Activated naive CD8-positive, alpha-beta T cell treated with anti-CD3 and anti-CD28 coated beads, Interleukin-2, amount 10 ng/mL, durations not matched to agents 7 days and 5 days (primary cell): Measurements from ENCODE around the gene SNCB. TPM values are rescaled to one million over a fixed set of nuclear protein-coding genes. Genes with fewer than 3 reads are reported as not detected.

ENCODE experiments used
- ATAC-seq: fragments of 150-1000 bp; cut with Tn5 transposase; one replicate; pipeline ENCODE4 v1.10.0; 2021; ENCODE audit warnings: low read depth, moderate library complexity
- POLR2A ChIA-PET: fragments of 350-600 bp; sonication (Branson Sonifier 250); formaldehyde crosslinking; loops from one replicate; lab custom pipeline; 2021; ENCODE audit warnings: antibody characterized with exemption; lab: Charles Lee
- DNase-seq: peaks from one replicate; pipeline ENCODE4 v3.0.0; 2021
- H3K27ac Mint-ChIP-seq: one replicate; pipeline ENCODE4 v1.8.0; 2022; ENCODE audit warnings: mild to moderate bottlenecking, mixed read lengths
- H3K27me3 Mint-ChIP-seq: one replicate; pipeline ENCODE4 v1.8.0; 2022; ENCODE audit warnings: mild to moderate bottlenecking, moderate library complexity, mixed read lengths
- H3K36me3 Mint-ChIP-seq: one replicate; pipeline ENCODE4 v1.8.0; 2021; ENCODE audit warnings: mild to moderate bottlenecking, mixed read lengths
- H3K4me1 Mint-ChIP-seq: one replicate; pipeline ENCODE4 v1.8.0; 2021; ENCODE audit warnings: mixed read lengths
- H3K4me3 Mint-ChIP-seq: one replicate; pipeline ENCODE4 v1.8.0; 2022; ENCODE audit warnings: mild to moderate bottlenecking, moderate library complexity, mixed read lengths
- H3K9me3 Mint-ChIP-seq: one replicate; pipeline ENCODE4 v1.8.0; 2021; ENCODE audit warnings: mixed read lengths
- total RNA-seq, 2 experiments: library from RNA; stranded (reverse); gene quantifications; one replicate each; pipeline ENCODE4 v1.2.3, GENCODE V29; 2021

The SNCB gene
- total RNA-seq, 2 experiments from 2014 or later, result 0.28 TPM; not detected in 1

DNA sequence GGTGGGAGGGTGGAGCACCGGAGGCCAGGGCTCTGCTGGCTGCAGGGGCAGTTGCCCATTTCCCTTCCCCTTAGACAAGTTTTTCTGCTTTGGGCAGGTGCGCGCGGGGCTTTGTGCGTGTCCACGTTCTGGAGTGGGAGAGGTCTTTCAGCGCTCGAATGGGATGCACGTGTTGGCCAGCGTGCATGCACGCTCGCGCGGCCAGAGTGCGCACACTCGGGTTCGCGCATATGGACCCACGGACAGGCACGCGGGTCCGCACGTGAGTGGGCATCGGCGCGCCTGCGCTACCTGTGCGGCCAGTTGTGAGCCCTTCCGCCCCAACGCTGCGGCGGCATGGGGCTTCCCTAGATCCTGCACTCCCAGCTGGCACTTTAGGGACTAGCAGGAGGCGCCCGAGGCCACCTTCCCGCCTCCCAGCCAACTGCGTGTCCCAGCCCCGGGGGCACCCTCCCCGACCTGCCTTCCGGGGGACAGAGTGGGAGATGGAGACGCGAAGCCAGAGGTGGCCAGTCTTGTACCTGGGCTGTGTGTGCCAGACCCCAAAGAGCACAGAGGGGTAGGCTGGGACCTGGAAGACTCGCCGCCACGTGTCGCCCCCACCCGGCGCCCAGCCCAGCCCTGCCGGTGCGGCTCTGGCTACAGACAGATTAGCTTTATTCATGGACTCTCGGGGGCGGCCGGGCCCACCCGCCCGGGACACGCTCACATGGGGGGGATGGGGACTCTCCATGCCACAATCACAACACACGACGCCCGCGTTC, 10.6 kb downstream of the SNCB start:
- peaks cover 2% of the 10 kb centered on the region for H3K36me3 Mint-ChIP-seq
- H3K4me1 Mint-ChIP-seq, result peaks cover 7% of the 10 kb centered on the region
- ATAC-seq (no peak), DNase-seq (no peak)
- peak overlapping the region; percentile 83 for H3K4me3 Mint-ChIP-seq
- H3K9me3 Mint-ChIP-seq, result no peaks in the 10 kb centered on the region
- H3K27ac Mint-ChIP-seq, result no peak overlapping the region
- peaks cover 74% of the 10 kb centered on the region for H3K27me3 Mint-ChIP-seq
- POLR2A ChIA-PET, result no interaction called here

DNA sequence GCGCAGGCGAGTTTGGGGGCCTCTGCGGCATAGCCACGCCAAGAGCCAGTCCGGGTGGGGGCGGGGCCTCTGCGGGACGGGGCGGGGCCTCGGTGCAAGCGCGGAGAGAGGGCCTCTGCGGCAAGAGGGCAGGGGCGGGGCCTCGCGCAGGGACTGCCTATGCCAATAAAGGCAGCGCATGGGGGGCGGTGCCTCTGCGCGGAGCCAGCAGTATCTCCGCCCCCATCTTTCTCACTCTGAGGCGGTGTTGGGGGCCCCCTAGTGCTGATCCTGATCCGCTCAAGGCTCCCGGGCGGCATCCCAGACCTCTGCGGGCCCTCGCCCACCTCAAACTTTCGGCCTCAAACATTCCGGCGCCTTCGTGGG, 11.1 kb downstream of the SNCB start:
- H3K27ac Mint-ChIP-seq, result no peak overlapping the region
- DNase-seq, result peak; percentile 85
- ATAC-seq, result peak; percentile 95
- peak overlapping the region; percentile 37 for H3K4me3 Mint-ChIP-seq
- POLR2A ChIA-PET, result no interaction called here
- peaks cover 69% of the 10 kb centered on the region for H3K27me3 Mint-ChIP-seq
- no peaks in the 10 kb centered on the region for H3K9me3 Mint-ChIP-seq
- peaks cover 7% of the 10 kb centered on the region for H3K4me1 Mint-ChIP-seq
- peaks cover 2% of the 10 kb centered on the region for H3K36me3 Mint-ChIP-seq

DNA sequence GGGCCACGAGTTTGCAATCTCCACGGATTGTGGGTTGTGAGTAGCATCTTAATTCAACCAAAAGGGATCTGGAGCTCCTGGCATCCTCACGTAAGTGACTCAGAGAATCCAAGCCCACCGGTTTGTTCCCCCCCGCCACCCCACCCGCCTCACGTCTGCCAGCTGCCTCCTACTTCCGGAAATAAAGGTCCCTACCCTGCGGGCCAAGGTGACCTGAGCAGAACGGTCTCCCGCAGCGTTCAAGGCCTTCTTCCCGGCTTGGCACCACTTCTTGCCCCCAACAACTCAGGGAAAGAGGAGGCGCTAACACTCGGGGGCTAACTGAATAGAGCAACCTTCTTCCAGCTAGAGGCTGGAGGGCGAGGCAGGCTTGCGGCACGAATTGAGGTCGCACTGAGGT, 11.6 kb downstream of the SNCB start:
- peaks cover 66% of the 10 kb centered on the region for H3K27me3 Mint-ChIP-seq
- DNase-seq, result no peak
- H3K9me3 Mint-ChIP-seq, result no peaks in the 10 kb centered on the region
- peaks cover 7% of the 10 kb centered on the region for H3K4me1 Mint-ChIP-seq
- POLR2A ChIA-PET, result interaction anchor here (1.1 kb wide), 1 partner anchor 12 kb away, joined by 3 read pairs; the partner anchor contains the start of genes EIF4E1B and SNCB
- H3K4me3 Mint-ChIP-seq, result peak overlapping the region; percentile 37
- ATAC-seq, result no peak
- H3K36me3 Mint-ChIP-seq, result peaks cover 2% of the 10 kb centered on the region
- no peak overlapping the region for H3K27ac Mint-ChIP-seq

DNA sequence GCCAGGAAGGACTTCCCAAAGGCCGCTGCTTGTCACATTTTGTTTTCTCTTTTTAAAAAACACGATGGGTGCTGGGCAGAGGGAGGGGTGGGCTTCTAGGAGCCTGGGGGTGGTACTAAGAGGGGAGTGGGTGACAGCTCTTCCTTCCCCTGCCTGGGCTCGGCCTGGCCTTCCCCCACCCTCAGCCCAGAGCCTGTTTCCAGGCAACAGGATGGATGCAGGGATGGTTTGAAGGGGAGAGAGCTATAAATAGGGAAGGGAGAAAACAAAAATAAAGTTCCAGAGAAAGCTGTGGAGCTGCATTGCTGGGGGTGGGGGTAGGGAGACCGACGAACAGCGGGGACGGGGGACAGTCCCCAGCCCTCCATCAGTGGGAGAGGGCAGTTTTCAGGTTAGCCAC, 13.8 kb downstream of the SNCB start:
- no peak overlapping the region for H3K4me3 Mint-ChIP-seq
- ATAC-seq (no peak), DNase-seq (no peak)
- H3K36me3 Mint-ChIP-seq, result peaks cover 2% of the 10 kb centered on the region
- POLR2A ChIA-PET, result no interaction called here
- no peaks in the 10 kb centered on the region for H3K9me3 Mint-ChIP-seq
- no peak overlapping the region for H3K27ac Mint-ChIP-seq
- H3K4me1 Mint-ChIP-seq, result peaks cover 7% of the 10 kb centered on the region
- peaks cover 69% of the 10 kb centered on the region for H3K27me3 Mint-ChIP-seq

DNA sequence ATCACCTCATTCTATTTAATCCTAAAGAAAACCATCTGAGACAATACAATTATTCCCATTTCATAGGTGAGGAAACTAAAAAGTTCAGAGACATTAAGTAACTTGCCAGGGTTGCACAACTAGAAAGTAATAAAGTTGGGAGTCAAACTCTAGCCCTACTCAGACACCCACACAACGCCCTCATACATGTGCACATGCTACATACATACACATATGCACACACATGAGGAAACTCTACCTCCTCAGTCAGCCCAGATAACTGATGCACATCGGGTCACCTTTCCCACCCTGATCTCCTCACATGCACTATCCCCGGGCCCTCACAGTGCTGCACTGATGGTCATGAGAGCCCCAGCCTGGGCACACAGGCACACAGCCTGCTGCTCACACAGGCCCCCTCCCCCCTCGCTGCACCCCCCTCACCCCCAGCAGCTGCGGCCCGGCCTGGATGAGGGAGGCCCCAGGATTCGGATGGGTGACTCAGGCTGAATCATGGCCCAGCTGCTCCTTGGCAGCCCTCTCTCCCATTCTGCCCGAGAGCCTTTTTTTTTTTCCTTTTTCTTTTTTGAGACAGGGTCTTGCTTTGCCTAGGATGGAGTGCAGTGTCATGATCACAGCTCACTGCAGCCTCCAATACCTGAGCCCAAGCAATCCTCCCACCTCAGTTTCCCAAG, 15.4 kb downstream of the SNCB start:
- H3K4me3 Mint-ChIP-seq, result no peak overlapping the region
- ATAC-seq, result no peak
- peaks cover 60% of the 10 kb centered on the region for H3K27me3 Mint-ChIP-seq
- peaks cover 6% of the 10 kb centered on the region for H3K4me1 Mint-ChIP-seq
- H3K27ac Mint-ChIP-seq, result no peak overlapping the region
- POLR2A ChIA-PET, result no interaction called here
- DNase-seq, result no peak
- no peaks in the 10 kb centered on the region for H3K36me3 Mint-ChIP-seq
- no peaks in the 10 kb centered on the region for H3K9me3 Mint-ChIP-seq

DNA sequence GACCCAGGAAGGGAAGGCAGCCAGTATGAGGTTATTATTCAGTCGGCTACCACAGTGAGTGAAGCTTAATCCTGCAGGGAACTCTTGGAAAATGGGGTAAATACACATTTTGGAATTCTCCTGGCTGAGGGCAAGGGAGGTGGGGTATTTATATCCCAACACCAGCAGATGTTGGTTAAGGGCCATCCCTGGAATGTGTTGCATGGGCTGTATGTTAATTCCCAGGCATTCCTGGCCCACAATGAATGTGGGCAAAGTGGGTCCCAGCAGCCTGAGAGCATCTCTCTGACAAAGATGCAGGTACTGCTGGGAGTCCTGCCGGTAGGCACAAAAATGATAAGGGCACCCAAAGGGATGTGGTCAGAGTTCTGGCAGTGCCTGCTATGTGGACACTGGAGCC, 17.5 kb downstream of the SNCB start:
- H3K4me1 Mint-ChIP-seq, result peaks cover 8% of the 10 kb centered on the region
- H3K27ac Mint-ChIP-seq, result no peak overlapping the region
- no peak overlapping the region for H3K4me3 Mint-ChIP-seq
- H3K36me3 Mint-ChIP-seq, result no peaks in the 10 kb centered on the region
- no peaks in the 10 kb centered on the region for H3K9me3 Mint-ChIP-seq
- POLR2A ChIA-PET, result no interaction called here
- DNase-seq (no peak), ATAC-seq (no peak)
- peaks cover 53% of the 10 kb centered on the region for H3K27me3 Mint-ChIP-seq

DNA sequence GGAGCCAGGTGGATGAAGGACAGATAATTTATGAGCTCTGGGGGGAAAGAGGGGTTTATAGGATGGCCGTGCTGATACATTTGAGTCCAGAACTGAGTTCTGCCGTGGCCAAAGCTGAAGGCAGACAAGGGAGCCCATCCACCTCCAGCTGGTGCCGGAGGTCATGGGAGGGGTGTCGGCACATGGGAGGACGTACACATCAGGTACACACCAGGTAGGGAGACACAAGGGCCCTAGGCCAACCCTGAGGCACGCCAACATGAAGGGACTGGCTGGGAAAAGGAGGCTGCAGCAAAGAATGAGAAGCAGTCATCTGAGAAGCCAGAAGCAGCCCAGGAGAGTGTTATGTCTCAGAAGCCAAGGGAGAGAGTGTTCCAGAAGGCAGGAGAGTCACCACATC, 18.3 kb downstream of the SNCB start:
- Mint-ChIP-seq H3K4me1 (peaks cover 8% of the 10 kb centered on the region), H3K36me3 (no peaks in the 10 kb centered on the region), H3K9me3 (no peaks in the 10 kb centered on the region), H3K27me3 (peaks cover 50% of the 10 kb centered on the region), H3K4me3 (no peak overlapping the region), H3K27ac (no peak overlapping the region)
- POLR2A ChIA-PET, result interaction anchor here (0.7 kb wide), 1 partner anchor 81 kb away, joined by 4 read pairs; no protein-coding TSS in a partner anchor
- no peak for DNase-seq
- no peak for ATAC-seq

DNA sequence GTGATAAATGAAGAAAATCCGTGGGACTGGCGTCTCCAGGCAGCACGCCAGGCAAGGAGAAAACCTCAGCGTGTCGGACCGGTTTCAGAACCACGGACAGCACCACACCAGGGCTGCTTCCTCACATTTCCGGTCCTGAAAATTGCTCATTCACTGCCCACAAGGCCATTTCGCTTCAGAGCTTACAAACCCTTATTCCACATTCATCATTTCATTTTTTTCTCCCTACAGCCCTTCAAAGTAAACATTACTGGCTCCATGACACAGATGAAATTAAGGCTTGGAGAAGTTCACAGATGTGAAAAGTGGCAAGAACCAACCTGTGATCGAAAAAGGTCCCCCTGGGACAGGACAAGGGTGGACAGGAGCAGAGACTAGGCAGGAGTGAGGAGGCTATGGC, 18.9 kb downstream of the SNCB start:
- DNase-seq (peak; percentile 71), ATAC-seq (no peak)
- Mint-ChIP-seq H3K36me3 (no peaks in the 10 kb centered on the region), H3K4me1 (peaks cover 8% of the 10 kb centered on the region), H3K27ac (no peak overlapping the region), H3K9me3 (no peaks in the 10 kb centered on the region), H3K4me3 (no peak overlapping the region), H3K27me3 (peaks cover 44% of the 10 kb centered on the region)
- POLR2A ChIA-PET, result interaction anchor here (0.7 kb wide), 1 partner anchor 80 kb away, joined by 4 read pairs; no protein-coding TSS in a partner anchor

DNA sequence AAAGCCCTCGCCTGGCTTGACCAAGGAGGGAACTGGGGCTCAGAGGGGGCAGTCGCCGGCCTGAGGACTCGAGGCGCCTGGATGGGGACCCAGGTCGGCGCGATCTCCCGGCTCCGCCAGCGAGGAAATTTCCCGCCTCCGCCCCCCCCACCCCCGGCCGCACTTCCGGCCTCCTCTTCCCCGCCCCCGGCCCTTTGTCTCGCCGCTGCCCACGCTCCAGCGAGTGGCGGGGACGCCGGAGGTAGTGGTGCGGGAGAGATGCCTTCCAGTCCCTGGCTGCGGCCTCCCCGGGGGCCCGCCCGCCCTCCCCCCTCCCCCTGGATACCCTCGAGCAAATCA, 19.9 kb downstream of the SNCB start:
- Mint-ChIP-seq H3K9me3 (no peaks in the 10 kb centered on the region), H3K4me3 (peak overlapping the region; percentile 68), H3K27ac (no peak overlapping the region), H3K36me3 (no peaks in the 10 kb centered on the region), H3K4me1 (peaks cover 8% of the 10 kb centered on the region), H3K27me3 (peaks cover 36% of the 10 kb centered on the region)
- ATAC-seq (no peak), DNase-seq (no peak)
- POLR2A ChIA-PET, result no interaction called here

DNA sequence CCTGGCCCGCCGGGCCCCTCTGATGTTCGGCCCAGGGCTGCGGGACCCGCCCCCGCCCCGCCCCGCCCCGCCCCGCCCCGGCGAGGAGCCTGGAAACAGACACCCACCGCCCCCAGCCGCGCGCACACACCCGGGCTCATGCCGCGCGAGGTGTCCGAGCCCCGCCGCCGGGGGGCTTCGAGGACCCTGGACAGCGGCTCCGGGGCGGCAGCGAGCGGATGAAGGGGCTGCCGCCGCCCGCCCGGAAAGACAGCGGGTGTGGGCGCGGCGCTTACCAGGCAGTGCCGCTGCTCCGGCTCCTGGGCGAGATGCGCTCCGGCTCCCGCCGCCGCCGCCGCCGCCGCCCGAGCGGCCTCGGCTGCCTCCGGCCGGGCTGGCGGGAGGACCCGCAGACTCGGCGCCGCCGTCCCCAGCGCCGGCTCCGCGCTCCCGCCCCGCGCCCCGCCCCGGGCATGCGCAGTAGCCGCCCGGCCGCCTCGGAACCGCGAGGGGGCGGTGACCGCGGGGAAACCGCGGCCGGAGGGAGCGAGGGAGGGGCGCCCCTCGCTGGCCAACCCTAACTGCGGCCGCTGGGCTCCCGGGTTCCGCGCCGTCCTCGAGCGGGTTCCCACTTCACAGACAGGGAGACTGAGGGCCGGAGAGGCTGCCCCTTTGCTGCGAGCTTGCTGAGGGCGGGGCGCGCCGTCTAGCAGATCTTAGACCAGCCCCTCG, 20.5 kb downstream of the SNCB start, which contains the start of gene GPRIN1:
Gene GPRIN1, minus strand, starts transcription at position 433 of the 711 bp plus-strand sequence. CDS start 10,322 bp downstream, outside the sequence.
- Mint-ChIP-seq H3K36me3 (no peaks in the 10 kb centered on the region), H3K4me1 (peaks cover 8% of the 10 kb centered on the region), H3K9me3 (no peaks in the 10 kb centered on the region), H3K27me3 (peaks cover 36% of the 10 kb centered on the region), H3K4me3 (peak within 1 kb of the TSS; percentile 84), H3K27ac (no peak within 1 kb of the TSS)
- ATAC-seq (peak; percentile 66), DNase-seq (peak; percentile 84)
- POLR2A ChIA-PET, result no interaction called here

DNA sequence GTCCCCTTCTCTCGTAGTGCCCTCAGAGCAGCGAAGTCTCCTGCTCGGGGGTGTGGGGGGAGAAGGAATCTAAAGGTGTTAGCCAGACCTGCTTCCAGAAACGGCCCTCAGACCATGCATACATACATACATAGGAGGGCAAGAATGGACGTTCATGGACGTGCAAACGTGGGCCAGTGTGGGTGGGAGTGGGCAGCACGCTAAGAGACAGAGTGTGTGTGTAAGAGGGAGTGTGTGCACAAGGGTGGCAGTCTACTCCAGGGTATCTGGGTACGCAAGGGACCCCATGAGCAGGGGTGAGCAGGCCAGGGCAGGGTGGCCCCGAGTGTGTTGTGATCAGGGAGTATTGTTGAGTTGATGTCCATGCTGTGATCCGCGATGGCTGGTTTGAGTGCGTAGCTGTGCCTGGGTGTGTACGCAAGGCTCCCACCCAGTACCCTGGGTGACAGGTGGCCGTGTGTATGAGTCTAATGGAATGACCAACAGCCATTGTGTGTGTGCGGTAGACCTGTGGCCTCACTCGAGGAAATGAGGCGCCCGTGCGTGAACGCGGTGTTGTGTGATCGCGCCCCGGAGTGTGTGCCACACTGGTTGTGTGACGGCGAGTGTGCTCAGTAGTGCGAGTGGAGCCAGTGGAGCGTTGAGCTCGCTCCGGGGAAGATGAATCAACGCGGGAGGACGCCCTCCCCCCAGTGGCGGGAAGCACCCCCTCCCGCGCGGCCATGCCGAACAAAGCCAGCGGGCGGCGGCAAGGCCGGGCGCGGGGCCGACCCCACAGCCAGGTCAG, 21.2 kb downstream of the SNCB start:
- peak; percentile 38 for DNase-seq
- Mint-ChIP-seq H3K36me3 (no peaks in the 10 kb centered on the region), H3K27me3 (peaks cover 36% of the 10 kb centered on the region), H3K27ac (no peak overlapping the region), H3K4me1 (peaks cover 8% of the 10 kb centered on the region), H3K4me3 (peak overlapping the region; percentile 84), H3K9me3 (no peaks in the 10 kb centered on the region)
- POLR2A ChIA-PET, result no interaction called here
- no peak for ATAC-seq

DNA sequence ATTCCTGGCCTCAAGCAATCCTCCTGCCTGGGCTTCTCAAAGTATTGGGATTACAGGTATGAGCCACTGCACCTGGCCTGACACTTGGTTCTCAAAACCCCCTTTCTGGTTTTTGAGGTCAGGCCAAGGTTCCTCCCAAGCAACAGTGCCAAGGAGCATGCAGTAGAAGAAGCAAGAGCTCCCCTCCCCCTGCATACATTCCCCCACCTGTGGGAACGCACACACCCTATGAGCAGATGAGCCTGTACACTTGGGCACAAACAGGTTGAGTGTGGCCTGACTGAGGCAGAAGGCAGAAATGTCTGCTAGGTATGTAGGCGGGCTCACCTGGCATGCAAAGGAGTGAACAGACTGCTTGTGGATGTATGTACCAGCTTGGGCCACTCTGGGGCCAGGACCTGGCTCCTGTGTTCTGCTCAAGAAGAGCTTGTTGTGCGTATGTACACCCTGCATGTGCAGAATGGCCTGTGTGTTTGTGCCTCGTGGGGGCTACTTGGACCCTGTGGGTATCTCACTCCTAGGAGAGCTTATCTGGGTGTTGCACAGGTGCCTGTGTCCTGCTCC, 22.1 kb downstream of the SNCB start:
- H3K27ac Mint-ChIP-seq, result no peak overlapping the region
- POLR2A ChIA-PET, result interaction anchor here (1.5 kb wide), 1 partner anchor 38 kb away, joined by 4 read pairs; the partner anchor contains the start of gene TSPAN17
- no peaks in the 10 kb centered on the region for H3K9me3 Mint-ChIP-seq
- DNase-seq (no peak), ATAC-seq (no peak)
- H3K36me3 Mint-ChIP-seq, result no peaks in the 10 kb centered on the region
- peak overlapping the region; percentile 84 for H3K4me3 Mint-ChIP-seq
- H3K27me3 Mint-ChIP-seq, result peaks cover 41% of the 10 kb centered on the region
- H3K4me1 Mint-ChIP-seq, result peaks cover 8% of the 10 kb centered on the region
